ENCODE results near the gene KIF5B. TPM values are rescaled to one million over a fixed set of nuclear protein-coding genes. Genes with fewer than 3 reads are reported as not detected.
A peak's percentile ranks its signal among the peaks of the same experiment; 100 is the strongest.

Gene KIF5B
- total RNA-seq, 1 donor from 2014 or later, result 78.1 TPM

DNA sequence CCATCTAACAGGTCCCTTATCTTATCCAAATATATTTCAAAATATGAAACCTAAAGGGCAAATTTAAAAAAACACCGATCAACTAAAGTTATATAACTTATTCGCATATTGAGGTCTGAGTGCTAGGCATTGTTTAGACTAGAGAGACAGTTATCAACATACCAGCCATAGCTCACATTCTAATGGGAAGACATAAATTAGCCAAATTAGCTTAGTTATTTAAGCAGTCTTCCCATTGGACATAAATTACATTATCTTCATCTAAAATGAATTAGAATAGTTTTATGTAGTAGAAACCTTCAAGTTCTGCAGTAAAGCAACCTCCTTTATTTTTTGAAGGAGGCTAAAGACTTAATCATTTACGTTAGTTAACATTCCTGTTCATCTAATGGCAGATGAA, 17.4 kb downstream of the KIF5B start:
- H3K4me3 ChIP-seq, result no peak overlapping the region
- H3K27ac ChIP-seq, result peak overlapping the region in 1 of 2 donors; percentile 33
- peaks cover 51% of the 10 kb centered on the region in 2 donors for H3K36me3 ChIP-seq
- peaks cover 0 to 24% of the 10 kb centered on the region in 2 donors for H3K4me1 ChIP-seq
- no peaks in the 10 kb centered on the region for H3K27me3 ChIP-seq
- no peaks in the 10 kb centered on the region for H3K9me3 ChIP-seq
- no peak for TF ChIP-seq CTCF (IDR thresholded peaks at IDR 0.05)
- intact Hi-C loops (cut with DNase I), result no loop called here
- no peak for DNase-seq (ENCODE audit: low spot score in 2 of 2)

- intact Hi-C loops (cut with DNase I), result no loop called here
- peaks cover 67 to 70% of the 10 kb centered on the region in 2 donors for H3K36me3 ChIP-seq
- TF ChIP-seq CTCF (IDR thresholded peaks at IDR 0.05), result no peak
- peaks cover 0 to 14% of the 10 kb centered on the region in 2 donors for H3K4me1 ChIP-seq
- H3K27me3 ChIP-seq, result no peaks in the 10 kb centered on the region
- H3K4me3 ChIP-seq, result no peak overlapping the region
- no peaks in the 10 kb centered on the region for H3K9me3 ChIP-seq
- no peak overlapping the region for H3K27ac ChIP-seq
- no peak for DNase-seq (ENCODE audit: low spot score in 2 of 2)
Observed at GRCh38 chr10:32036922-32037321, 19.3 kb downstream of the KIF5B start.

DNA sequence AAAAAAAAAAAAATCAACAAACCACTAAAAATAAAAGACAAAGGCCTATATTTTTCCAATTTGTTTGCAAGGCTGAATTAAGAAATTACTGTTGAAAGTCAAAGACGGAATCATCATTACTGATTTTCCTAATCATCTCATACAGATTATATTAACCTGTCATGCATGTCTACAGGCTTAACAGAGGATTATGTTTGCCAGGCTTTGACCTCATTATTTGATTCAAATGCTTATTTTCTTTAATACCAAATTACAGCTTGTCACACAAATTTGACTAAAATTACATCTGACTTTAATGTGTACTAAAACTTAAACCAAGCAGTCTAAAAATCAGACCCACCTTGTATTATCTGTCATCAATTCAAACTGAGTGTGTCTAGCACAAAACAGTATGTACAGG, 21.2 kb downstream of the KIF5B start:
- H3K36me3 ChIP-seq, result peaks cover 85 to 87% of the 10 kb centered on the region in 2 donors

DNA sequence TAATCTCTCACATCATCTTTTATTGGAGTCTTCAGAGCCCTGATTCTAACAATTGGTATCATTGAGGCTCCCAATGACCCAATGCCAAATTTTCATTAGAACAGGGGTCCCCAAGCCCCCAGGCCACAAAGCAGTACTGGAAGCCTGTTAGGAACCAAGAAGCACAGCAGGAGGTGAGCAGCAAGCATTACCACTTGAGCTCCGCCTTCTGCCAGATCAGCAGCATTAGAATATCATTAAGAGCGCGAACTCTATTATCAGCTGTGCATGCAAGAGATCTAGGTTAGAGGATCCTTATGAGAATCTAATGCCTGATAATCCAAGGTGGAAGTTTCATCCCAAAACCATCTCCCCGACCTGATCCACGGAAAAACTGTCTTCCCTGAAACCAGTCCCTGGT, 23.1 kb downstream of the KIF5B start:
- Histone ChIP-seq H3K27me3 (no peaks in the 10 kb centered on the region), H3K27ac (no peak overlapping the region), H3K4me1 (no peaks in the 10 kb centered on the region), H3K4me3 (no peak overlapping the region), H3K36me3 (peaks cover 98% of the 10 kb centered on the region in 2 donors), H3K9me3 (no peaks in the 10 kb centered on the region)
- DNase-seq (ENCODE audit: low spot score in 2 of 2), result no peak
- intact Hi-C loops (cut with DNase I), result no loop called here
- no peak for TF ChIP-seq CTCF (IDR thresholded peaks at IDR 0.05)

More for the DNA sequence above, 21.2 kb downstream of the KIF5B start:
- intact Hi-C loops (cut with DNase I), result no loop called here
- Histone ChIP-seq H3K4me3 (no peak overlapping the region), H3K27ac (no peak overlapping the region), H3K27me3 (no peaks in the 10 kb centered on the region), H3K9me3 (no peaks in the 10 kb centered on the region), H3K4me1 (peaks cover 0 to 5% of the 10 kb centered on the region in 2 donors)
- no peak for DNase-seq (ENCODE audit: low spot score in 2 of 2)
- TF ChIP-seq CTCF (IDR thresholded peaks at IDR 0.05), result no peak

GRCh38 chr10:32031920-32032319, 24.3 kb downstream of the KIF5B start:
- H3K27ac ChIP-seq, result no peak overlapping the region
- TF ChIP-seq CTCF (IDR thresholded peaks at IDR 0.05), result no peak
- no peaks in the 10 kb centered on the region for H3K9me3 ChIP-seq
- H3K4me3 ChIP-seq, result no peak overlapping the region
- no peaks in the 10 kb centered on the region for H3K4me1 ChIP-seq
- H3K36me3 ChIP-seq, result peaks cover 98% of the 10 kb centered on the region in 2 donors
- H3K27me3 ChIP-seq, result no peaks in the 10 kb centered on the region
- no peak for DNase-seq (ENCODE audit: low spot score in 2 of 2)
- intact Hi-C loops (cut with DNase I), result no loop called here

DNA sequence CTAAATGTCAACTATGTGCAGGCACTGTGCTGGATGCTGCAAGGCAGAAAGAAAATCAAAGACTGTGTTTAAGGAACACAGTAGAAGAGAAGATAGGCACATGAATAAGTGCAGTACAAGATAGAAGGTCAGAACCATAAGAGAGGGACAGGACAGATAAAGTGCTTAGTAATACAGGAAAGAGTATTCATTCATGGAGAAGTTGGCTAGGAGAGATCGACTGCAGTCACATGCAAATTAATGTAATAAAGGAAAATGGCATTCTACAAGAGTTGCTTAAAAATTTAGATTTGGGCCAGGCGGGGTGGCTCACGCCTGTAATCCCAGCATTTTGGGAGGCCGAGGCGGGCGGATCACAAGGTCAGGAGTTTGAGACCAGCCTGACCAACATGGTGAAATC, 24.8 kb downstream of the KIF5B start:
- no peaks in the 10 kb centered on the region for H3K9me3 ChIP-seq
- no peak for DNase-seq (ENCODE audit: low spot score in 2 of 2)
- intact Hi-C loops (cut with DNase I), result no loop called here
- no peak for TF ChIP-seq CTCF (IDR thresholded peaks at IDR 0.05)
- peaks cover 96 to 98% of the 10 kb centered on the region in 2 donors for H3K36me3 ChIP-seq
- no peak overlapping the region for H3K4me3 ChIP-seq
- H3K27ac ChIP-seq, result no peak overlapping the region
- H3K4me1 ChIP-seq, result no peaks in the 10 kb centered on the region
- H3K27me3 ChIP-seq, result no peaks in the 10 kb centered on the region

Measured in ascending aorta (tissue), 2 donors.